HEK293 (cell line): ENCODE results near the gene ANKRD49.
A peak's percentile ranks its signal among the peaks of the same experiment; 100 is the strongest.

Experiments used
- CTCF ChIA-PET: fragments of 350-600 bp; formaldehyde crosslinking; extraction: SDS; loops from one replicate; lab custom pipeline; 2021; ENCODE audit warnings: antibody characterized with exemption; lab: Yijun Ruan, JAX
- POLR2A ChIA-PET: fragments of 300-600 bp; formaldehyde crosslinking; extraction: SDS; loops from one replicate; lab custom pipeline; 2020; ENCODE audit warnings: antibody characterized with exemption, inconsistent platforms; lab: Yijun Ruan, JAX
- H3K27ac ChIP-seq: fragments of 200-500 bp; sonication (Bioruptor generic); 2 replicates; pipeline ENCODE4 v1.5.1; 2014; ENCODE audit warnings: low read depth, low read length, control low read depth, inconsistent platforms; ENCODE audit errors: extremely low read depth
- H3K36me3 ChIP-seq, 2 experiments: fragments of 200-500 bp in 1 of 2; sonication (Bioruptor generic) in 1 of 2; 1 replicate in 1 of 2; 2 replicates in 1 of 2; pipeline ENCODE4 v1.5.1; 2014 to 2017; ENCODE audit warnings: inconsistent platforms in 2 of 2, low read length in 2 of 2; ENCODE audit not compliant: control insufficient read depth in 2 of 2, insufficient read depth in 1 of 2
- H3K4me1 ChIP-seq: fragments of 200-500 bp; sonication (Bioruptor generic); 2 replicates; pipeline ENCODE4 v1.5.1; 2014; ENCODE audit warnings: mild to moderate bottlenecking, low read length, inconsistent platforms; ENCODE audit not compliant: control insufficient read depth, insufficient read depth
- H3K4me3 ChIP-seq: 2 replicates; pipeline ENCODE4 v1.5.1; 2011; ENCODE audit warnings: low read depth, mild to moderate bottlenecking, control low read depth, low read length, moderate library complexity
- H3K9me3 ChIP-seq: fragments of 200-500 bp; sonication (Bioruptor generic); 2 replicates; pipeline ENCODE4 v1.5.1; 2014; ENCODE audit warnings: low read depth, low read length, inconsistent platforms; ENCODE audit not compliant: control insufficient read depth, insufficient read depth
- BCL11A ChIP-seq: fragments of 450-650 bp; formaldehyde crosslinking; IDR thresholded peaks from 2 replicates; pipeline ENCODE4 v1.5.1; 2016; ENCODE audit warnings: low read depth, missing biosample characterization, missing genetic modification characterization
- GFI1B ChIP-seq: fragments of 450-650 bp; formaldehyde crosslinking; IDR thresholded peaks from 2 replicates; pipeline ENCODE4 v1.5.1; 2016; ENCODE audit warnings: missing biosample characterization, missing genetic modification characterization
- MEIS1 ChIP-seq: sonication (generic); formaldehyde crosslinking; IDR thresholded peaks from 2 replicates; pipeline ENCODE4 v1.8.1; 2022; ENCODE audit warnings: missing genetic modification reagents, mild to moderate bottlenecking, borderline replicate concordance
- PRDM6 ChIP-seq: fragments of 450-650 bp; formaldehyde crosslinking; IDR thresholded peaks from 2 replicates; pipeline ENCODE4 v1.5.1; 2017; ENCODE audit warnings: missing biosample characterization, missing genetic modification characterization
- SP7 ChIP-seq: fragments of 450-650 bp; formaldehyde crosslinking; IDR thresholded peaks from 2 replicates; pipeline ENCODE4 v1.5.1; 2016; ENCODE audit warnings: missing biosample characterization, missing genetic modification characterization
- TRIM28 ChIP-seq: IDR thresholded peaks from 2 replicates; pipeline ENCODE4 v1.6.1; 2011; ENCODE audit warnings: low read length, control low read depth, borderline replicate concordance
- WT1 ChIP-seq: fragments of 450-650 bp; formaldehyde crosslinking; IDR thresholded peaks from 2 replicates; pipeline ENCODE4 v1.5.1; 2016; ENCODE audit warnings: missing biosample characterization, missing genetic modification characterization
- ZBTB6 ChIP-seq: fragments of 450-650 bp; formaldehyde crosslinking; IDR thresholded peaks from 2 replicates; pipeline ENCODE4 v1.5.1; 2017; ENCODE audit warnings: missing biosample characterization, missing genetic modification characterization
- ZBTB7A ChIP-seq: fragments of 450-650 bp; formaldehyde crosslinking; IDR thresholded peaks from 2 replicates; pipeline ENCODE4 v1.5.1; 2016; ENCODE audit warnings: low read depth, missing biosample characterization, missing genetic modification characterization
- ZIC2 ChIP-seq: fragments of 450-650 bp; formaldehyde crosslinking; IDR thresholded peaks from 2 replicates; pipeline ENCODE4 v1.5.1; 2016; ENCODE audit warnings: missing biosample characterization, missing genetic modification characterization
- ZNF202 ChIP-seq: fragments of 450-650 bp; formaldehyde crosslinking; IDR thresholded peaks from 2 replicates; pipeline ENCODE4 v1.5.1; 2016; ENCODE audit warnings: missing biosample characterization, missing genetic modification characterization, borderline replicate concordance
- ZNF23 ChIP-seq: fragments of 450-650 bp; formaldehyde crosslinking; IDR thresholded peaks from 2 replicates; pipeline ENCODE4 v1.5.1; 2016; ENCODE audit warnings: missing biosample characterization, missing genetic modification characterization, borderline replicate concordance
- ZNF404 ChIP-seq: fragments of 450-650 bp; formaldehyde crosslinking; IDR thresholded peaks from 2 replicates; pipeline ENCODE4 v1.5.1; 2017; ENCODE audit warnings: missing biosample characterization, missing genetic modification characterization
- ZNF416 ChIP-seq: fragments of 450-650 bp; formaldehyde crosslinking; IDR thresholded peaks from 2 replicates; pipeline ENCODE4 v1.5.1; 2016; ENCODE audit warnings: missing biosample characterization, missing genetic modification characterization
- ZNF48 ChIP-seq: fragments of 450-650 bp; formaldehyde crosslinking; IDR thresholded peaks from 2 replicates; pipeline ENCODE4 v1.5.1; 2016; ENCODE audit warnings: missing biosample characterization, missing genetic modification characterization
- ZNF510 ChIP-seq: fragments of 450-650 bp; formaldehyde crosslinking; IDR thresholded peaks from 2 replicates; pipeline ENCODE4 v1.5.1; 2018; ENCODE audit warnings: mild to moderate bottlenecking, missing genetic modification characterization, missing biosample characterization; ENCODE audit not compliant: insufficient replicate concordance
- ZNF621 ChIP-seq: fragments of 450-650 bp; formaldehyde crosslinking; IDR thresholded peaks from 2 replicates; pipeline ENCODE4 v1.5.1; 2017; ENCODE audit warnings: missing biosample characterization, missing genetic modification characterization
- ZNF654 ChIP-seq: fragments of 450-650 bp; formaldehyde crosslinking; IDR thresholded peaks from 2 replicates; pipeline ENCODE4 v1.5.1; 2016; ENCODE audit warnings: low read depth, missing biosample characterization, missing genetic modification characterization
- TF ChIP-seq, protein P1 (sequence below): fragments of 450-650 bp; formaldehyde crosslinking; IDR thresholded peaks from 2 replicates; pipeline ENCODE4 v1.5.1; 2016; ENCODE audit warnings: missing biosample characterization, missing genetic modification characterization

The ANKRD49 gene

DNA sequence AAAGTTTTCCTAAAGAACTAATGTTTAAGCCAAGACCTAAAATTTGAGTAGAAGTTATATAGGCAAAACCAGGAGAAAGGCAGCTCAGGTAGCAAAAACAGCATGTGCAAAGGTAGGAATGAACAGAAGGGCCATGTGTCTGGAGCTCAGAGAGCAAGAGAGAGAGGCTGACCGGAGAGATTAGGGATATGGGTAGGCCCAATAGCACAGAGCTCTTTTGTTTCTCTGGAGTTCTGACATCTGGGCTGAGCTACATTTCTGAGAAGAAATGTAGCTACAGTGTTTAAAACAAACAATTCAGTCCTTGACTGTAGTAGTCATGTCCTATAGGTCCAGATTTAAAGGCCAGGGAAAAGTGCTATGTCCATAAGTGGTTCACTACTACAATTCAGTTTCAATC lies 22.9 kb downstream of the ANKRD49 start (continued):
- TF ChIP-seq ZNF48 (no peak), ZNF416 (tag by site-specific recombination) (no peak), BCL11A (tag by site-specific recombination) (no peak), ZNF404 (tag by site-specific recombination) (no peak), ZIC2 (tag by site-specific recombination) (no peak), ZNF510 (no peak), ZBTB7A (tag by site-specific recombination) (no peak), GFI1B (tag by site-specific recombination) (no peak), PRDM6 (tag by site-specific recombination) (no peak), ZNF202 (tag by site-specific recombination) (no peak), SP7 (tag by site-specific recombination) (no peak)

GRCh38 chr11:94518300-94518699 lies 24.5 kb downstream of the ANKRD49 start:
- TF ChIP-seq ZNF23 (tag by site-specific recombination) (no peak), WT1 (tag by site-specific recombination) (no peak), MEIS1 (no peak), ZNF621 (tag by site-specific recombination) (no peak)
- TF ChIP-seq, protein P1, sequence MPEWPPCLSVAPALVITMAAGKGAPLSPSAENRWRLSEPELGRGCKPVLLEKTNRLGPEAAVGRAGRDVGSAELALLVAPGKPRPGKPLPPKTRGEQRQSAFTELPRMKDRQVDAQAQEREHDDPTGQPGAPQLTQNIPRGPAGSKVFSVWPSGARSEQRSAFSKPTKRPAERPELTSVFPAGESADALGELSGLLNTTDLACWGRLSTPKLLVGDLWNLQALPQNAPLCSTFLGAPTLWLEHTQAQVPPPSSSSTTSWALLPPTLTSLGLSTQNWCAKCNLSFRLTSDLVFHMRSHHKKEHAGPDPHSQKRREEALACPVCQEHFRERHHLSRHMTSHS (tag by site-specific recombination), result no peak
- Histone ChIP-seq H3K36me3 (no peaks in the 10 kb centered on the region), H3K4me1 (0 out of 2 replicates have a peak, but pooled peaks cover under 1% of the 10 kb centered on the region), H3K27ac (no peak overlapping the region), H3K9me3 (no peaks in the 10 kb centered on the region), H3K4me3 (no peak overlapping the region)
- ChIA-PET CTCF (interaction anchor here (0.6 to 2.0 kb wide), 5 partner anchors 8 to 1907 kb away, joined by 3 to 5 read pairs (median 4); no protein-coding TSS in a partner anchor), POLR2A (no interaction called here)

GRCh38 chr11:94519478-94520084 lies 25.8 kb downstream of the ANKRD49 start:
- H3K9me3 ChIP-seq, result no peaks in the 10 kb centered on the region
- CTCF ChIA-PET, result interaction anchor here (0.5 to 2.0 kb wide), 18 partner anchors 9 to 631 kb away, joined by 3 to 12 read pairs (median 4); no protein-coding TSS in a partner anchor
- TF ChIP-seq ZNF654 (tag by site-specific recombination), result peak; percentile 47
- TF ChIP-seq TRIM28, result no peak
- TF ChIP-seq ZBTB6 (tag by site-specific recombination), result no peak
- no peak overlapping the region for H3K4me3 ChIP-seq
- H3K27ac ChIP-seq, result no peak overlapping the region
- POLR2A ChIA-PET, result no interaction called here
- no peaks in the 10 kb centered on the region for H3K4me1 ChIP-seq
- H3K36me3 ChIP-seq, result no peaks in the 10 kb centered on the region
